ENCODE data around the gene NFAT5. TPM values are rescaled to one million over a fixed set of nuclear protein-coding genes. Genes with fewer than 3 reads are reported as not detected.

The NFAT5 gene
- total RNA-seq: 40.1 and 47.8 TPM in 2 replicates

GRCh38 chr16:69565671-69566239 lies at the start of gene NFAT5:
Gene NFAT5, plus strand, starts transcription at chr16:69565966. Its CDS starts 336 bp downstream, at chr16:69566302.

GRCh38 chr16:69726313-69727060 lies 160.7 kb downstream of the NFAT5 start, which contains the start of gene NQO1:
Gene NQO1, minus strand, starts transcription at chr16:69726560. Its CDS starts 121 bp downstream, at chr16:69726439.

Small RNAs within 50 kb of the gene (small RNA-seq; reads per million reads assigned to genes)
- gene MIR1538: not detected

Other genes with a start within 250 kb of the NFAT5 start
- 8.0 and 9.5 TPM in 2 replicates for gene PDF, start 235.4 kb upstream of the NFAT5 start, total RNA-seq
- 30.1 and 36.6 TPM in 2 replicates for gene COG8, start 226.4 kb upstream of the NFAT5 start, total RNA-seq
- gene NIP7, start 226.2 kb upstream of the NFAT5 start, total RNA-seq: 19.6 and 23.9 TPM in 2 replicates
- 0.22 and 0.65 TPM in 2 replicates for gene TMED6, start 214.2 kb upstream of the NFAT5 start, total RNA-seq
- gene TERF2, start 180.0 kb upstream of the NFAT5 start, total RNA-seq: 18.7 and 22.2 TPM in 2 replicates
- gene CYB5B, start 141.3 kb upstream of the NFAT5 start, total RNA-seq: 64.9 and 68.9 TPM in 2 replicates
- gene NQO1, start 160.6 kb downstream of the NFAT5 start, total RNA-seq: 889 and 1,000 TPM in 2 replicates
- 33.5 and 43.6 TPM in 2 replicates for gene NOB1, start 189.0 kb downstream of the NFAT5 start, total RNA-seq
- 43.6 and 71.5 TPM in 2 replicates for gene WWP2, start 196.4 kb downstream of the NFAT5 start, total RNA-seq